Stimulated activated CD8-positive, alpha-beta memory T cell treated with anti-CD3 and anti-CD28 coated beads, Interleukin-12 subunit alpha, Interleukin-12 subunit beta, amount 100 ng/mL, for 1 hour (primary cell): ENCODE results near the gene DPH5.

Experiments used
- DNase-seq: peaks from one replicate; pipeline ENCODE4 v3.0.0-alpha.2; 2020; ENCODE audit warnings: low read depth

DPH5 gene

GRCh38 chr1:100941580-100942216 is 83.9 kb downstream of the DPH5 start:
- no peak for DNase-seq

GRCh38 chr1:100941098-100941527 is 84.5 kb downstream of the DPH5 start:
- DNase-seq, result no peak
